ENCODE measurements around the gene PKN2. TPM values are rescaled to one million over a fixed set of nuclear protein-coding genes. Genes with fewer than 3 reads are reported as not detected.

Gene PKN2
- total RNA-seq, 1 donor from 2014 or later, result 74.4 TPM

DNA sequence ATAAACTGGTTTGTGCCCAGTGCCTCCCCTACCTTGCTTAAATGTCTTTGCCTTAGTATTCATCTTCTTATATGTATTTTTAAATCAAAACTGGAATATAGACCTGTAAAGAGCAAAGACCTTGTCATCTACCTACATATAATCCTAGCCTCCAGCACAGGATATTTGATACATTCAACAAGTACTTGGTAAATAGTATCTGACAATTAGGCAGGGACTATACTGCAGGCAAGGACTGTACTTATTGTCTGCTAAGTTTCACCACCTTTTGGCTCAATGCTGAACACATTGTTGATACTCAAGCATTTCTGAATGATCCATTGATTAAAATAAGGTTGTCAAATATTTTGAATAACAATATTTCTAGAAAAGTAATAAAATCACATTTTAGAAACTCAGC, 96.4 kb downstream of the PKN2 start:
- H3K79me2 ChIP-seq (ENCODE audit: low read depth), result no peaks in the 10 kb centered on the region
- no peaks in the 10 kb centered on the region for H3K27me3 ChIP-seq
- Mint-ChIP-seq H3K9me3 (no peaks in the 10 kb centered on the region), H3K4me1 (no peaks in the 10 kb centered on the region), H3K27ac (no peak overlapping the region), H3K36me3 (peaks cover 35% of the 10 kb centered on the region), H3K27me3 (ENCODE audit: insufficient read depth, low read depth) (no peaks in the 10 kb centered on the region), H3K4me3 (no peak overlapping the region)
- no peak overlapping the region for H3K27ac ChIP-seq
- H3K4me3 ChIP-seq, result no peak overlapping the region
- H3K9me3 ChIP-seq (ENCODE audit: low read depth), result no peaks in the 10 kb centered on the region
- no peak for DNase-seq (ENCODE audit: low spot score)
- no peaks in the 10 kb centered on the region for H3F3A ChIP-seq (ENCODE audit: low read depth)
- TF ChIP-seq, protein P1, sequence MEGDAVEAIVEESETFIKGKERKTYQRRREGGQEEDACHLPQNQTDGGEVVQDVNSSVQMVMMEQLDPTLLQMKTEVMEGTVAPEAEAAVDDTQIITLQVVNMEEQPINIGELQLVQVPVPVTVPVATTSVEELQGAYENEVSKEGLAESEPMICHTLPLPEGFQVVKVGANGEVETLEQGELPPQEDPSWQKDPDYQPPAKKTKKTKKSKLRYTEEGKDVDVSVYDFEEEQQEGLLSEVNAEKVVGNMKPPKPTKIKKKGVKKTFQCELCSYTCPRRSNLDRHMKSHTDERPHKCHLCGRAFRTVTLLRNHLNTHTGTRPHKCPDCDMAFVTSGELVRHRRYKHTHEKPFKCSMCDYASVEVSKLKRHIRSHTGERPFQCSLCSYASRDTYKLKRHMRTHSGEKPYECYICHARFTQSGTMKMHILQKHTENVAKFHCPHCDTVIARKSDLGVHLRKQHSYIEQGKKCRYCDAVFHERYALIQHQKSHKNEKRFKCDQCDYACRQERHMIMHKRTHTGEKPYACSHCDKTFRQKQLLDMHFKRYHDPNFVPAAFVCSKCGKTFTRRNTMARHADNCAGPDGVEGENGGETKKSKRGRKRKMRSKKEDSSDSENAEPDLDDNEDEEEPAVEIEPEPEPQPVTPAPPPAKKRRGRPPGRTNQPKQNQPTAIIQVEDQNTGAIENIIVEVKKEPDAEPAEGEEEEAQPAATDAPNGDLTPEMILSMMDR (IDR thresholded peaks at IDR 0.05), result no peak
- no peak for TF ChIP-seq EZH2 (IDR thresholded peaks at IDR 0.05)
- TF ChIP-seq EZH2phosphoT487 (IDR thresholded peaks at IDR 0.05), result no peak
- peaks cover 9% of the 10 kb centered on the region for H3K36me3 ChIP-seq
- H3K4me1 ChIP-seq, result peaks cover 12% of the 10 kb centered on the region
- H2AFZ ChIP-seq (replicated peaks), result no peak overlapping the region
- H3K4me2 ChIP-seq, result no peak overlapping the region
- H3K9ac ChIP-seq, result no peak overlapping the region
- no peaks in the 10 kb centered on the region for H4K20me1 ChIP-seq (ENCODE audit: low read depth)

DNA sequence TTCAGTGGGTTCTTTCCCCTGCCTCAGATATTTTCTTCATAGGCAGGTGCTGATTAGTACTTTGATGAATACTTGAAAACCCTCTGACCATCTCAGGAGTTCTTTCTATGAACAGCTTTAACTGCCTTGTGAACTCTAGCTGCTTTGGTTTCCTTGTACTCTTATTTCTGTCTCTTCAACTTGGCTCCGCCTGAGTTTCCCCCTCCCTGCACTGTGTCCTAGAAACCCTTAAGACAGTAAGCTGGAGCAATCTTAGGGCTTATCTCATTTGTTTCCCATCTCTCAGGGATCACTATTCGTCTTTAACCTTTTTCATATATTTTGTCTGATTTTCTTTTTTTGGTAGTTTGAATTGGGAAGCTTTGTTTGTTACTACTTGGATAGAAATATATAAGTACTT, 99.1 kb downstream of the PKN2 start:
- no peak overlapping the region for H3K4me2 ChIP-seq
- Mint-ChIP-seq H3K4me3 (no peak overlapping the region), H3K9me3 (no peaks in the 10 kb centered on the region), H3K36me3 (peaks cover 17% of the 10 kb centered on the region), H3K27me3 (ENCODE audit: insufficient read depth, low read depth) (no peaks in the 10 kb centered on the region), H3K27ac (no peak overlapping the region), H3K4me1 (no peaks in the 10 kb centered on the region)
- H3K27me3 ChIP-seq, result no peaks in the 10 kb centered on the region
- peaks cover 9% of the 10 kb centered on the region for H3K4me1 ChIP-seq
- H3K36me3 ChIP-seq, result peaks cover 15% of the 10 kb centered on the region
- no peaks in the 10 kb centered on the region for H3K79me2 ChIP-seq (ENCODE audit: low read depth)
- no peak overlapping the region for H3K27ac ChIP-seq
- no peak overlapping the region for H3K9ac ChIP-seq
- TF ChIP-seq EZH2phosphoT487 (IDR thresholded peaks at IDR 0.05), result no peak
- no peak for TF ChIP-seq EZH2 (IDR thresholded peaks at IDR 0.05)
- TF ChIP-seq, protein P1 (IDR thresholded peaks at IDR 0.05), result no peak
- H4K20me1 ChIP-seq (ENCODE audit: low read depth), result no peaks in the 10 kb centered on the region
- H3K4me3 ChIP-seq, result no peak overlapping the region
- no peaks in the 10 kb centered on the region for H3K9me3 ChIP-seq (ENCODE audit: low read depth)
- H3F3A ChIP-seq (ENCODE audit: low read depth), result no peaks in the 10 kb centered on the region
- H2AFZ ChIP-seq (replicated peaks), result no peak overlapping the region
- DNase-seq (ENCODE audit: low spot score), result no peak

DNA sequence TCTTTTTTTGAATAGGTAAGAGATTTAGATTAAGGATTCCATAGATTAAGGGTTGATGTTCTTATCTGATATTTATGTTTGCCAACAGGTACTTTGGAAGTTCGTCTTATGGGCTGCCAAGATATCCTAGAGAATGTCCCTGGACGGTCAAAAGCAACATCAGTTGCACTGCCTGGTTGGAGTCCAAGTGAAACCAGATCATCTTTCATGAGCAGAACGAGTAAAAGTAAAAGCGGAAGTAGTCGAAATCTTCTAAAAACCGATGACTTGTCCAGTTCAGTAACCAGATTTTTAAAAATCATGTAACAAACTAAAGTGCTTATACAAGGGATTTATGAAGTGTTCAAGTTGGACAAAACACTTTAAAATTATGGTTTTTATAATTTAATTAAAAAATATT, 100.5 kb downstream of the PKN2 start:
- no peak overlapping the region for H3K9ac ChIP-seq
- Mint-ChIP-seq H3K27me3 (ENCODE audit: insufficient read depth, low read depth) (no peaks in the 10 kb centered on the region), H3K36me3 (peaks cover 17% of the 10 kb centered on the region), H3K9me3 (no peaks in the 10 kb centered on the region), H3K4me3 (no peak overlapping the region), H3K27ac (no peak overlapping the region), H3K4me1 (no peaks in the 10 kb centered on the region)
- no peak overlapping the region for H2AFZ ChIP-seq (replicated peaks)
- TF ChIP-seq, protein P1 (IDR thresholded peaks at IDR 0.05), result no peak
- no peak for TF ChIP-seq EZH2phosphoT487 (IDR thresholded peaks at IDR 0.05)
- no peaks in the 10 kb centered on the region for H3F3A ChIP-seq (ENCODE audit: low read depth)
- H3K79me2 ChIP-seq (ENCODE audit: low read depth), result no peaks in the 10 kb centered on the region
- peaks cover 14% of the 10 kb centered on the region for H3K36me3 ChIP-seq
- no peaks in the 10 kb centered on the region for H3K9me3 ChIP-seq (ENCODE audit: low read depth)
- no peak overlapping the region for H3K4me2 ChIP-seq
- no peak overlapping the region for H3K4me3 ChIP-seq
- H3K27me3 ChIP-seq, result no peaks in the 10 kb centered on the region
- no peaks in the 10 kb centered on the region for H4K20me1 ChIP-seq (ENCODE audit: low read depth)
- no peak for DNase-seq (ENCODE audit: low spot score)
- peaks cover 9% of the 10 kb centered on the region for H3K4me1 ChIP-seq
- no peak overlapping the region for H3K27ac ChIP-seq

Measured in neural progenitor cell (in vitro differentiated cells).